Mesendoderm (in vitro differentiated cells): ENCODE data around the gene STARD8.

Experiments used
- DNase-seq: peaks from one replicate; pipeline ENCODE4 v3.0.0; 2013
- H2AK5ac ChIP-seq: 2 replicates; pipeline ENCODE4 v1.6.1; 2013; ENCODE audit warnings: low read length, inconsistent platforms
- H2BK120ac ChIP-seq: 2 replicates; pipeline ENCODE4 v1.6.1; 2013; ENCODE audit warnings: low read depth, mild to moderate bottlenecking, low read length, moderate library complexity, mixed read lengths
- H2BK15ac ChIP-seq: replicated peaks from 2 replicates; pipeline ENCODE4 v1.6.1; 2013; ENCODE audit warnings: low read depth, mild to moderate bottlenecking, moderate library complexity
- H2BK5ac ChIP-seq: 2 replicates; pipeline ENCODE4 v1.6.1; 2013; ENCODE audit warnings: low read length, inconsistent platforms
- H3K18ac ChIP-seq: 2 replicates; pipeline ENCODE4 v1.6.1; 2013; ENCODE audit warnings: mild to moderate bottlenecking, low read length, mixed read lengths
- H3K23ac ChIP-seq: one replicate; pipeline ENCODE4 v1.6.1; 2013; ENCODE audit warnings: low read length
- H3K27ac ChIP-seq: 2 replicates; pipeline ENCODE4 v1.5.1; 2013; ENCODE audit warnings: low read depth, mild to moderate bottlenecking, inconsistent platforms, low read length, moderate library complexity
- H3K27me3 ChIP-seq: 2 replicates; pipeline ENCODE4 v1.6.1; 2013; ENCODE audit warnings: low read length, control low read depth, mild to moderate bottlenecking, inconsistent platforms; ENCODE audit not compliant: insufficient read depth, poor library complexity
- H3K36me3 ChIP-seq: 2 replicates; pipeline ENCODE4 v1.6.1; 2013; ENCODE audit warnings: low read length, inconsistent platforms; ENCODE audit not compliant: control insufficient read depth, insufficient read depth
- H3K4ac ChIP-seq: one replicate; pipeline ENCODE4 v1.6.1; 2013; ENCODE audit warnings: low read depth, mild to moderate bottlenecking, low read length, moderate library complexity
- H3K4me1 ChIP-seq: 2 replicates; pipeline ENCODE4 v1.6.1; 2013; ENCODE audit warnings: low read depth, low read length, inconsistent platforms; ENCODE audit not compliant: control insufficient read depth
- H3K4me2 ChIP-seq: 2 replicates; pipeline ENCODE4 v1.6.1; 2013; ENCODE audit warnings: low read length
- H3K4me3 ChIP-seq: 2 replicates; pipeline ENCODE4 v1.5.1; 2013; ENCODE audit warnings: mild to moderate bottlenecking, low read length
- H3K56ac ChIP-seq: one replicate; pipeline ENCODE4 v1.6.1; 2013; ENCODE audit warnings: low read length
- H3K79me1 ChIP-seq: 2 replicates; pipeline ENCODE4 v1.6.1; 2013; ENCODE audit warnings: low read length, inconsistent platforms
- H3K79me2 ChIP-seq: 2 replicates; pipeline ENCODE4 v1.6.1; 2013; ENCODE audit warnings: mild to moderate bottlenecking, low read length; ENCODE audit not compliant: control insufficient read depth, insufficient read depth
- H3K9ac ChIP-seq: 2 replicates; pipeline ENCODE4 v1.6.1; 2013; ENCODE audit warnings: low read length, inconsistent platforms
- H4K5ac ChIP-seq: one replicate; pipeline ENCODE4 v1.6.1; 2013; ENCODE audit warnings: low read length
- H4K8ac ChIP-seq: one replicate; pipeline ENCODE4 v1.6.1; 2013; ENCODE audit warnings: low read depth, mild to moderate bottlenecking, control low read depth, low read length, moderate library complexity
- WGBS: extraction: QIAGEN DNeasy Blood & Tissue Kit; methylation state at CpG from one replicate; pipeline ENCODE4 v1.1.7; 2013; ENCODE audit warnings: low lambda C conversion rate, missing lambda C conversion rate; ENCODE audit not compliant: insufficient coverage; ENCODE audit errors: extremely low coverage; 5-methylcytosine and 5-hydroxymethylcytosine counted together

STARD8 gene

GRCh38 chrX:68717663-68718442, 70.4 kb downstream of the STARD8 start:
- no peak overlapping the region for H2BK5ac ChIP-seq
- no peak overlapping the region for H3K4ac ChIP-seq
- H2BK120ac ChIP-seq = no peak overlapping the region
- no peaks in the 10 kb centered on the region for H3K4me1 ChIP-seq
- H3K36me3 ChIP-seq = no peaks in the 10 kb centered on the region
- no peak overlapping the region for H3K27ac ChIP-seq
- no peak for DNase-seq
- no peak overlapping the region for H3K4me3 ChIP-seq
- no peak overlapping the region for H2BK15ac ChIP-seq
- no peak overlapping the region for H4K8ac ChIP-seq
- H2AK5ac ChIP-seq = no peak overlapping the region
- H3K4me2 ChIP-seq = no peak overlapping the region
- no peaks in the 10 kb centered on the region for H3K79me2 ChIP-seq
- no peak overlapping the region for H3K56ac ChIP-seq
- H3K23ac ChIP-seq = no peak overlapping the region
- no peaks in the 10 kb centered on the region for H3K27me3 ChIP-seq
- H3K79me1 ChIP-seq = no peaks in the 10 kb centered on the region
- WGBS = no CpG with 5 or more reads among the region's 24 CpGs
- no peak overlapping the region for H4K5ac ChIP-seq
- H3K9ac ChIP-seq = no peak overlapping the region
- H3K18ac ChIP-seq = no peak overlapping the region

GRCh38 chrX:68718443-68718820, 71.0 kb downstream of the STARD8 start:
- DNase-seq = no peak
- no peak overlapping the region for H3K27ac ChIP-seq

DNA sequence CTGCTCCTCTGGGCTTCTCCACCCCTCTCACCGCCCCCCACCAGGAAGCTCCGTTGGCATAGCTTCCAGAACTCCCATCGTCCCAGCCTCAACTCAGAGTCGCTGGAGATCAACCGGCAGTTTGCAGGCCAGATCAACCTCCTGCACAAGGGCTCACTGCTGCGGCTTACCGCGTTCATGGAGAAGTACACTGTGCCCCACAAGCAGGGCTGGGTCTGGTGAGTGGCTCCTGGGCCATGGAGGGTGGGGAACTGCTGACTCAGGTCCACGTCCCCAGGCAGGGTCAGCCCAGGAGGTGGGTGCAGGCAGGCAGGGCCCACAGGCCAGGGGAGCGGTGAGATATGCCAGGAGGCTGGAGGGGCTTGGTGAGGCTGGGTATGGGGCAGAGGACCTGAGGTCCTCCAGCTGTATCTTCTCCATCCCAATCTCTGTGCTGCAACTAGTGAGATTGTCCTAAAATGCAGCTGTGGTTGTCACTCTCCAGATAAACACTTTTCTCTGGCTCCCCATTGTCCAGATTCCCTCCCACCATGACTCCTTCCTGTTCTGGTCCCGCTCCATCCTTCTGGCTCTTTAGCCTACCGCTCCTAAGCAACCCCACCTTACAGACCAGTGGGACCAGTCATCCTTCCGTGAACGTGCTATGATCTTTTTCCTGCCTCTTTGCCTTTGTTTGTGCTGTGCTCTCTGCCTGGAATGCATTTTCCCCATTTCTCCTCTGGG, 71.9 kb downstream of the STARD8 start:
- Histone ChIP-seq H3K79me2 (no peaks in the 10 kb centered on the region), H3K18ac (no peak overlapping the region), H3K4me1 (no peaks in the 10 kb centered on the region), H3K23ac (no peak overlapping the region), H4K8ac (no peak overlapping the region), H3K4me3 (no peak overlapping the region), H2BK120ac (no peak overlapping the region), H3K79me1 (no peaks in the 10 kb centered on the region), H3K36me3 (no peaks in the 10 kb centered on the region), H2AK5ac (no peak overlapping the region), H3K4me2 (no peak overlapping the region), H3K27ac (no peak overlapping the region), H3K9ac (no peak overlapping the region), H2BK5ac (no peak overlapping the region), H4K5ac (no peak overlapping the region), H2BK15ac (no peak overlapping the region), H3K27me3 (no peaks in the 10 kb centered on the region), H3K56ac (no peak overlapping the region), H3K4ac (no peak overlapping the region)
- no peak for DNase-seq
- no CpG with 5 or more reads among the region's 14 CpGs for WGBS

More at GRCh38 chrX:68718443-68718820, 71.0 kb downstream of the STARD8 start:
- no peak overlapping the region for H3K9ac ChIP-seq
- no peaks in the 10 kb centered on the region for H3K36me3 ChIP-seq
- H4K5ac ChIP-seq = no peak overlapping the region
- no peak overlapping the region for H2BK5ac ChIP-seq
- H3K4me2 ChIP-seq = no peak overlapping the region
- no peak overlapping the region for H3K4me3 ChIP-seq
- H3K4ac ChIP-seq = no peak overlapping the region
- no peak overlapping the region for H3K23ac ChIP-seq
- H2BK120ac ChIP-seq = no peak overlapping the region
- no peak overlapping the region for H3K18ac ChIP-seq
- H3K27me3 ChIP-seq = no peaks in the 10 kb centered on the region
- WGBS = no CpG with 5 or more reads among the region's 10 CpGs
- no peak overlapping the region for H3K56ac ChIP-seq
- no peak overlapping the region for H2AK5ac ChIP-seq
- H2BK15ac ChIP-seq = no peak overlapping the region
- no peaks in the 10 kb centered on the region for H3K4me1 ChIP-seq
- H3K79me2 ChIP-seq = no peaks in the 10 kb centered on the region
- H3K79me1 ChIP-seq = no peaks in the 10 kb centered on the region
- no peak overlapping the region for H4K8ac ChIP-seq

DNA sequence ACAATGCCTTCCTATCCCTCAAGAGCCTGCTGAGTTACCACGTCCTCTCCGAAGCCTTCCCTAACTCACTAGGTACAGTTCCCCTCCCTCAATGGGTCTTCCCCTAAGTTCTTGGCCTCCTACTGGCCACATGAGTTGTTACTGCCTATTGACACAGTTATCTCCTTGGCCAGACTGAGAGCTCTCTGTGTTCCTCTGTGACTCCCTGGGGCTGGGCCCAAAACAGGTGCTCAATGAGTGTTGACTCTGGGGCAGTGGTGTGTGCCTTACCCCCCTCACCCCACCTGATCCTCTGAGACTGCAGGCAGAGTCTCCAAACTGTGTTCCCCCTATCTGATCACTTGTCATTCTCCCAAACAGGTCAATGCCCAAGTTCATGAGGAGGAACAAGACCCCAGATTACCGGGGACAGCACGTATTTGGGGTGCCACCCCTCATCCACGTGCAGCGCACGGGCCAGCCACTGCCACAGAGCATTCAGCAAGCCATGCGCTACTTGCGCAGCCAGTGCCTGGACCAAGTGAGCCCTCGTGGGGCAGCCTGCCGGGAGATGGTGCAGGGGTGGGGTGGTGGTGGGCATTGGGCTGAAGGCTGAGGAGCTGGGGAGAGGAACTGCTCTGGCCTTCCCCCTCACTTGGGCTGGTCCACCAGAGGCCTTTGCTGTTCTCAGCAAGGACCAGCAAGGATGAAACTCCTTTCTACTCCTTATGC, 72.6 kb downstream of the STARD8 start:
- WGBS = no CpG with 5 or more reads among the region's 11 CpGs
- no peaks in the 10 kb centered on the region for H3K79me1 ChIP-seq

GRCh38 chrX:68720851-68721250, 73.4 kb downstream of the STARD8 start:
- WGBS = no CpG with 5 or more reads among the region's 9 CpGs
- H2BK120ac ChIP-seq = no peak overlapping the region
- no peak overlapping the region for H3K4me2 ChIP-seq

More for the DNA sequence above, 72.6 kb downstream of the STARD8 start:
- Histone ChIP-seq H3K18ac (no peak overlapping the region), H4K8ac (no peak overlapping the region), H3K4ac (no peak overlapping the region), H2BK120ac (no peak overlapping the region), H2BK5ac (no peak overlapping the region), H3K27me3 (no peaks in the 10 kb centered on the region), H3K4me2 (no peak overlapping the region), H3K79me2 (no peaks in the 10 kb centered on the region), H3K56ac (no peak overlapping the region), H3K36me3 (no peaks in the 10 kb centered on the region), H4K5ac (no peak overlapping the region), H3K27ac (no peak overlapping the region), H3K4me1 (no peaks in the 10 kb centered on the region), H3K9ac (no peak overlapping the region), H2BK15ac (no peak overlapping the region), H3K4me3 (no peak overlapping the region), H3K23ac (no peak overlapping the region), H2AK5ac (no peak overlapping the region)
- peak; percentile 65 for DNase-seq

More at GRCh38 chrX:68720851-68721250, 73.4 kb downstream of the STARD8 start:
- Histone ChIP-seq H3K9ac (no peak overlapping the region), H4K8ac (no peak overlapping the region), H3K27ac (no peak overlapping the region), H2AK5ac (no peak overlapping the region), H3K36me3 (no peaks in the 10 kb centered on the region), H3K79me1 (no peaks in the 10 kb centered on the region), H3K18ac (no peak overlapping the region), H2BK15ac (no peak overlapping the region), H3K4ac (no peak overlapping the region), H3K4me3 (no peak overlapping the region), H3K79me2 (no peaks in the 10 kb centered on the region), H3K56ac (no peak overlapping the region), H3K4me1 (no peaks in the 10 kb centered on the region), H3K27me3 (no peaks in the 10 kb centered on the region), H2BK5ac (no peak overlapping the region), H3K23ac (no peak overlapping the region), H4K5ac (no peak overlapping the region)
- no peak for DNase-seq
